GM12873 (cell line): ENCODE data around the gene KCNMA1.

Source experiments
- CTCF ChIP-seq: IDR thresholded peaks from 2 replicates; pipeline ENCODE4 v1.5.1; 2012; ENCODE audit warnings: low read depth, mild to moderate bottlenecking, moderate library complexity, low read length, control low read depth; ENCODE audit not compliant: insufficient read depth; ENCODE audit errors: missing control alignments

KCNMA1 gene

GRCh38 chr10:76905251-76905650, 732.4 kb downstream of the KCNMA1 start:
- TF ChIP-seq CTCF: no peak

- TF ChIP-seq CTCF: no peak
Observed at GRCh38 chr10:76903387-76903945, 734.1 kb downstream of the KCNMA1 start.

GRCh38 chr10:76902949-76903348, 734.7 kb downstream of the KCNMA1 start:
- peak; percentile 56 for TF ChIP-seq CTCF

GRCh38 chr10:76901701-76902100, 735.9 kb downstream of the KCNMA1 start:
- no peak for TF ChIP-seq CTCF

GRCh38 chr10:76899490-76899889, 738.1 kb downstream of the KCNMA1 start:
- TF ChIP-seq CTCF: no peak

- no peak for TF ChIP-seq CTCF
Observed at GRCh38 chr10:76892766-76893479, 744.7 kb downstream of the KCNMA1 start.

- no peak for TF ChIP-seq CTCF
Observed at GRCh38 chr10:76887223-76888010, 750.2 kb downstream of the KCNMA1 start.
